HEK293 (cell line): ENCODE measurements around the gene GSG1.

ENCODE experiments used
- GLIS1 ChIP-seq: fragments of 450-650 bp; formaldehyde crosslinking; IDR thresholded peaks from 2 replicates; pipeline ENCODE4 v1.5.1; 2016; ENCODE audit warnings: missing biosample characterization, missing genetic modification characterization
- GLIS2 ChIP-seq: fragments of 450-650 bp; formaldehyde crosslinking; IDR thresholded peaks from 2 replicates; pipeline ENCODE4 v1.5.1; 2016; ENCODE audit warnings: missing biosample characterization, missing genetic modification characterization
- HOXA7 ChIP-seq: sonication (generic); formaldehyde crosslinking; IDR thresholded peaks from 2 replicates; pipeline ENCODE4 v1.8.1; 2022; ENCODE audit warnings: missing genetic modification reagents, borderline replicate concordance
- OSR2 ChIP-seq: fragments of 450-650 bp; formaldehyde crosslinking; IDR thresholded peaks from 2 replicates; pipeline ENCODE4 v1.5.1; 2016; ENCODE audit warnings: missing biosample characterization, missing genetic modification characterization
- ZBTB21 ChIP-seq: fragments of 450-650 bp; formaldehyde crosslinking; IDR thresholded peaks from 2 replicates; pipeline ENCODE4 v1.5.1; 2017; ENCODE audit warnings: missing biosample characterization, missing genetic modification characterization
- ZBTB48 ChIP-seq: fragments of 450-650 bp; formaldehyde crosslinking; IDR thresholded peaks from 2 replicates; pipeline ENCODE4 v1.5.1; 2016; ENCODE audit warnings: missing biosample characterization, missing genetic modification characterization
- ZBTB7A ChIP-seq: fragments of 450-650 bp; formaldehyde crosslinking; IDR thresholded peaks from 2 replicates; pipeline ENCODE4 v1.5.1; 2016; ENCODE audit warnings: low read depth, missing biosample characterization, missing genetic modification characterization
- ZBTB8A ChIP-seq: fragments of 450-650 bp; formaldehyde crosslinking; IDR thresholded peaks from 2 replicates; pipeline ENCODE4 v1.5.1; 2016; ENCODE audit warnings: missing biosample characterization, missing genetic modification characterization
- ZFP37 ChIP-seq: fragments of 450-650 bp; formaldehyde crosslinking; IDR thresholded peaks from 2 replicates; pipeline ENCODE4 v1.5.1; 2016; ENCODE audit warnings: missing biosample characterization, missing genetic modification characterization
- ZFP41 ChIP-seq: fragments of 450-650 bp; formaldehyde crosslinking; IDR thresholded peaks from 2 replicates; pipeline ENCODE4 v1.5.1; 2016; ENCODE audit warnings: missing biosample characterization, missing genetic modification characterization, borderline replicate concordance
- ZNF112 ChIP-seq: fragments of 450-650 bp; formaldehyde crosslinking; IDR thresholded peaks from 2 replicates; pipeline ENCODE4 v1.5.0; 2017; ENCODE audit warnings: missing biosample characterization, missing genetic modification characterization
- ZNF132 ChIP-seq: fragments of 450-650 bp; formaldehyde crosslinking; IDR thresholded peaks from 2 replicates; pipeline ENCODE4 v1.5.1; 2017; ENCODE audit warnings: missing biosample characterization, missing genetic modification characterization, borderline replicate concordance
- ZNF175 ChIP-seq: fragments of 450-650 bp; formaldehyde crosslinking; IDR thresholded peaks from 2 replicates; pipeline ENCODE4 v1.5.1; 2016; ENCODE audit warnings: missing biosample characterization, missing genetic modification characterization
- ZNF2 ChIP-seq: fragments of 450-650 bp; formaldehyde crosslinking; IDR thresholded peaks from 2 replicates; pipeline ENCODE4 v1.5.1; 2016; ENCODE audit warnings: missing biosample characterization, missing genetic modification characterization
- ZNF23 ChIP-seq: fragments of 450-650 bp; formaldehyde crosslinking; IDR thresholded peaks from 2 replicates; pipeline ENCODE4 v1.5.1; 2016; ENCODE audit warnings: missing biosample characterization, missing genetic modification characterization, borderline replicate concordance
- ZNF302 ChIP-seq: fragments of 450-650 bp; formaldehyde crosslinking; IDR thresholded peaks from 2 replicates; pipeline ENCODE4 v1.5.1; 2016; ENCODE audit warnings: missing biosample characterization, missing genetic modification characterization, low read depth
- ZNF324 ChIP-seq: fragments of 450-650 bp; formaldehyde crosslinking; IDR thresholded peaks from 2 replicates; pipeline ENCODE4 v1.5.1; 2016; ENCODE audit warnings: missing biosample characterization, missing genetic modification characterization
- ZNF366 ChIP-seq: fragments of 450-650 bp; formaldehyde crosslinking; conservative IDR thresholded peaks from 2 replicates; pipeline ENCODE4 v1.5.1; 2016; ENCODE audit warnings: missing biosample characterization, missing genetic modification characterization
- ZNF514 ChIP-seq: fragments of 450-650 bp; formaldehyde crosslinking; IDR thresholded peaks from 2 replicates; pipeline ENCODE4 v1.5.1; 2016; ENCODE audit warnings: missing biosample characterization, missing genetic modification characterization
- ZNF549 ChIP-seq: fragments of 450-650 bp; IDR thresholded peaks from 2 replicates; pipeline ENCODE4 v1.5.1; 2018; ENCODE audit warnings: missing biosample characterization, missing genetic modification characterization, mild to moderate bottlenecking, inconsistent platforms, moderate library complexity
- ZNF555 ChIP-seq: fragments of 450-650 bp; formaldehyde crosslinking; conservative IDR thresholded peaks from 2 replicates; pipeline ENCODE4 v1.5.1; 2017; ENCODE audit warnings: missing biosample characterization, mild to moderate bottlenecking, missing genetic modification characterization, inconsistent platforms
- ZNF561 ChIP-seq: fragments of 450-650 bp; IDR thresholded peaks from 2 replicates; pipeline ENCODE4 v1.5.1; 2018; ENCODE audit warnings: missing biosample characterization, missing genetic modification characterization, borderline replicate concordance
- ZNF585B ChIP-seq: fragments of 450-650 bp; formaldehyde crosslinking; IDR thresholded peaks from 2 replicates; pipeline ENCODE4 v1.5.1; 2016; ENCODE audit warnings: missing biosample characterization, missing genetic modification characterization
- ZNF626 ChIP-seq: fragments of 450-650 bp; sonication (Bioruptor Pico); formaldehyde crosslinking; IDR thresholded peaks from 2 replicates; pipeline ENCODE4 v1.5.1; 2018; ENCODE audit warnings: missing biosample characterization, missing genetic modification characterization, inconsistent platforms
- ZNF747 ChIP-seq: fragments of 450-650 bp; formaldehyde crosslinking; IDR thresholded peaks from 2 replicates; pipeline ENCODE4 v1.5.1; 2016; ENCODE audit warnings: missing biosample characterization, missing genetic modification characterization
- ZNF830 ChIP-seq: fragments of 450-650 bp; IDR thresholded peaks from 2 replicates; pipeline ENCODE4 v1.5.0; 2018; ENCODE audit warnings: missing biosample characterization, missing genetic modification characterization, low read depth, mild to moderate bottlenecking, moderate library complexity
- TF ChIP-seq, protein P1 (sequence below): fragments of 450-650 bp; formaldehyde crosslinking; IDR thresholded peaks from 2 replicates; pipeline ENCODE4 v1.5.1; 2016; ENCODE audit warnings: missing biosample characterization, missing genetic modification characterization
- TF ChIP-seq, protein P2 (sequence below): fragments of 450-650 bp; formaldehyde crosslinking; IDR thresholded peaks from 2 replicates; pipeline ENCODE4 v1.5.1; 2016; ENCODE audit warnings: missing biosample characterization, missing genetic modification characterization, low read depth
- TF ChIP-seq, protein P3 (sequence below): fragments of 450-650 bp; formaldehyde crosslinking; IDR thresholded peaks from 2 replicates; pipeline ENCODE4 v1.5.0; 2017; ENCODE audit warnings: missing biosample characterization, missing genetic modification characterization, borderline replicate concordance
- TF ChIP-seq, protein P4 (sequence below): fragments of 450-650 bp; formaldehyde crosslinking; IDR thresholded peaks from 2 replicates; pipeline ENCODE4 v1.5.1; 2016; ENCODE audit warnings: missing biosample characterization, missing genetic modification characterization
- TF ChIP-seq, protein P5 (sequence below): fragments of 450-650 bp; formaldehyde crosslinking; IDR thresholded peaks from 2 replicates; pipeline ENCODE4 v1.5.1; 2017; ENCODE audit warnings: missing biosample characterization, missing genetic modification characterization

The GSG1 gene

DNA sequence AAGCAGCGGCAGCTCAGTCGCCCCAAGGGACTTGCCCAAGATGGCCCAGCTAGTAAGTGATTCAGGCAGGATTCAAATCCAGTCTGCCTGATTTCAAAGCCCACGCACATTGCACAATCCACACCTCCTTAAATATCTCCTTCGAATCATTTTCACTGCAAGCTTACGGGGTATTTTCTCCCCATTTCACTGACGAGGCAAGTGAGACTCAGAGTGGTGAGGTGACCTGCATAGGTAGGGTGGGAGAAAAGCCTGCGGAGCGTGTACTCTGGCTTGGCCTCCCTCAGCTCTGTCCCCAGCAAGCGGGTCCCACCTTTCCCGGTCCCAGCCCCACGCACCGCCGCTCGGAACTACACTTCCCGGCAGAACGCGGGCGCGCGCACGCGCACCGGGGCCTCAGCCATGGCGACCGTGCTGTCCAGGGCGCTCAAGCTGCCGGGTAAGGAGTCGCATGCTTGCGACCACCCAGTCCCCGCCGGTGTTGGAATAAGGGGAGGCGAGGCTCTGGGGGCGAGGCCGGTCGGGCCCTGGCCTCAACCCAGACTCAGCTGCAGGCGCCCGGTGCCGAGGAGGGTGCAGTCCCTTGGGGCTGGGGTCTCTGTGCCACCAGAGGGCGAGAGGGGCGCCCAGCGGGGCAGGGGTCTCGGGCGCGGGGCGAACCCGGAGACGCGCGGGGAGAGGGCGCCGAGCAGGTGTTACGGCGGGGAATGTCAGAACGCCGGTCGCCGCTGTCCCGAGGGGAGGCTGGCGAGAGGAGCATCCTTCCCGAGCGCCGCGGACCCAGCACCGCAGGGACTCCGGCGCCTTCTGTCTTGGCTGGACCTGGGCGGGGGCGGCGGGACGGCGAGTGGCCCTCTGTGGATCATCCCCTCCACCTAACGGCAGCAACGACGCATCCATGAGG lies 59.2 kb downstream of the GSG1 start, which contains the start of gene FAM234B (continued):
- TF ChIP-seq GLIS2 (tag by site-specific recombination) (peak; percentile 86), ZNF555 (tag by site-specific recombination) (no peak), OSR2 (no peak), ZNF23 (tag by site-specific recombination) (no peak), ZNF132 (tag by site-specific recombination) (no peak), ZBTB48 (tag by site-specific recombination) (peak; percentile 44; the same call in 1 of the 2 replicates), ZNF549 (no peak), ZNF366 (tag by site-specific recombination) (peak; percentile 31), ZFP41 (no peak), ZNF324 (no peak; the same call in none of the 2 replicates), ZNF747 (tag by site-specific recombination) (no peak), HOXA7 (CRISPR knock-in tag) (no peak), ZNF514 (tag by site-specific recombination) (no peak), ZFP37 (peak; percentile 63; the same call in 1 of the 2 replicates), ZBTB8A (tag by site-specific recombination) (peak; percentile 94), ZNF112 (no peak), ZNF175 (tag by site-specific recombination) (no peak), ZNF585B (tag by site-specific recombination) (no peak), GLIS1 (peak; percentile 23; the same call in 1 of the 2 replicates), ZBTB21 (tag by site-specific recombination) (no peak; the same call in 1 of the 2 replicates), ZNF302 (tag by site-specific recombination) (no peak), ZBTB7A (tag by site-specific recombination) (peak; percentile 73), ZNF830 (tag by site-specific recombination) (no peak), ZNF626 (tag by site-specific recombination) (no peak), ZNF2 (tag by site-specific recombination) (peak; percentile 87), ZNF561 (tag by site-specific recombination) (0 out of 2 replicates have a peak, but pooled peaks have one; percentile 9)
- TF ChIP-seq, protein P1, sequence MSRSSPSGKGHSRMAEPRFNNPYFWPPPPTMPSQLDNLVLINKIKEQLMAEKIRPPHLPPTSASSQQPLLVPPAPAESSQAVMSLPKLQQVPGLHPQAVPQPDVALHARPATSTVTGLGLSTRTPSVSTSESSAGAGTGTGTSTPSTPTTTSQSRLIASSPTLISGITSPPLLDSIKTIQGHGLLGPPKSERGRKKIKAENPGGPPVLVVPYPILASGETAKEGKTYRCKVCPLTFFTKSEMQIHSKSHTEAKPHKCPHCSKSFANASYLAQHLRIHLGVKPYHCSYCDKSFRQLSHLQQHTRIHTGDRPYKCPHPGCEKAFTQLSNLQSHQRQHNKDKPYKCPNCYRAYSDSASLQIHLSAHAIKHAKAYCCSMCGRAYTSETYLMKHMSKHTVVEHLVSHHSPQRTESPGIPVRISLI (tag by site-specific recombination), result no peak
- TF ChIP-seq, protein P2, sequence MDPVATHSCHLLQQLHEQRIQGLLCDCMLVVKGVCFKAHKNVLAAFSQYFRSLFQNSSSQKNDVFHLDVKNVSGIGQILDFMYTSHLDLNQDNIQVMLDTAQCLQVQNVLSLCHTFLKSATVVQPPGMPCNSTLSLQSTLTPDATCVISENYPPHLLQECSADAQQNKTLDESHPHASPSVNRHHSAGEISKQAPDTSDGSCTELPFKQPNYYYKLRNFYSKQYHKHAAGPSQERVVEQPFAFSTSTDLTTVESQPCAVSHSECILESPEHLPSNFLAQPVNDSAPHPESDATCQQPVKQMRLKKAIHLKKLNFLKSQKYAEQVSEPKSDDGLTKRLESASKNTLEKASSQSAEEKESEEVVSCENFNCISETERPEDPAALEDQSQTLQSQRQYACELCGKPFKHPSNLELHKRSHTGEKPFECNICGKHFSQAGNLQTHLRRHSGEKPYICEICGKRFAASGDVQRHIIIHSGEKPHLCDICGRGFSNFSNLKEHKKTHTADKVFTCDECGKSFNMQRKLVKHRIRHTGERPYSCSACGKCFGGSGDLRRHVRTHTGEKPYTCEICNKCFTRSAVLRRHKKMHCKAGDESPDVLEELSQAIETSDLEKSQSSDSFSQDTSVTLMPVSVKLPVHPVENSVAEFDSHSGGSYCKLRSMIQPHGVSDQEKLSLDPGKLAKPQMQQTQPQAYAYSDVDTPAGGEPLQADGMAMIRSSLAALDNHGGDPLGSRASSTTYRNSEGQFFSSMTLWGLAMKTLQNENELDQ (tag by site-specific recombination), result 0 out of 2 replicates have a peak, but pooled peaks have one; percentile 4
- TF ChIP-seq, protein P3, sequence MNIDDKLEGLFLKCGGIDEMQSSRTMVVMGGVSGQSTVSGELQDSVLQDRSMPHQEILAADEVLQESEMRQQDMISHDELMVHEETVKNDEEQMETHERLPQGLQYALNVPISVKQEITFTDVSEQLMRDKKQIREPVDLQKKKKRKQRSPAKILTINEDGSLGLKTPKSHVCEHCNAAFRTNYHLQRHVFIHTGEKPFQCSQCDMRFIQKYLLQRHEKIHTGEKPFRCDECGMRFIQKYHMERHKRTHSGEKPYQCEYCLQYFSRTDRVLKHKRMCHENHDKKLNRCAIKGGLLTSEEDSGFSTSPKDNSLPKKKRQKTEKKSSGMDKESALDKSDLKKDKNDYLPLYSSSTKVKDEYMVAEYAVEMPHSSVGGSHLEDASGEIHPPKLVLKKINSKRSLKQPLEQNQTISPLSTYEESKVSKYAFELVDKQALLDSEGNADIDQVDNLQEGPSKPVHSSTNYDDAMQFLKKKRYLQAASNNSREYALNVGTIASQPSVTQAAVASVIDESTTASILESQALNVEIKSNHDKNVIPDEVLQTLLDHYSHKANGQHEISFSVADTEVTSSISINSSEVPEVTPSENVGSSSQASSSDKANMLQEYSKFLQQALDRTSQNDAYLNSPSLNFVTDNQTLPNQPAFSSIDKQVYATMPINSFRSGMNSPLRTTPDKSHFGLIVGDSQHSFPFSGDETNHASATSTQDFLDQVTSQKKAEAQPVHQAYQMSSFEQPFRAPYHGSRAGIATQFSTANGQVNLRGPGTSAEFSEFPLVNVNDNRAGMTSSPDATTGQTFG (tag by site-specific recombination), result no peak
- TF ChIP-seq, protein P4, sequence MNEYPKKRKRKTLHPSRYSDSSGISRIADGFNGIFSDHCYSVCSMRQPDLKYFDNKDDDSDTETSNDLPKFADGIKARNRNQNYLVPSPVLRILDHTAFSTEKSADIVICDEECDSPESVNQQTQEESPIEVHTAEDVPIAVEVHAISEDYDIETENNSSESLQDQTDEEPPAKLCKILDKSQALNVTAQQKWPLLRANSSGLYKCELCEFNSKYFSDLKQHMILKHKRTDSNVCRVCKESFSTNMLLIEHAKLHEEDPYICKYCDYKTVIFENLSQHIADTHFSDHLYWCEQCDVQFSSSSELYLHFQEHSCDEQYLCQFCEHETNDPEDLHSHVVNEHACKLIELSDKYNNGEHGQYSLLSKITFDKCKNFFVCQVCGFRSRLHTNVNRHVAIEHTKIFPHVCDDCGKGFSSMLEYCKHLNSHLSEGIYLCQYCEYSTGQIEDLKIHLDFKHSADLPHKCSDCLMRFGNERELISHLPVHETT, result no peak
- TF ChIP-seq, protein P5, sequence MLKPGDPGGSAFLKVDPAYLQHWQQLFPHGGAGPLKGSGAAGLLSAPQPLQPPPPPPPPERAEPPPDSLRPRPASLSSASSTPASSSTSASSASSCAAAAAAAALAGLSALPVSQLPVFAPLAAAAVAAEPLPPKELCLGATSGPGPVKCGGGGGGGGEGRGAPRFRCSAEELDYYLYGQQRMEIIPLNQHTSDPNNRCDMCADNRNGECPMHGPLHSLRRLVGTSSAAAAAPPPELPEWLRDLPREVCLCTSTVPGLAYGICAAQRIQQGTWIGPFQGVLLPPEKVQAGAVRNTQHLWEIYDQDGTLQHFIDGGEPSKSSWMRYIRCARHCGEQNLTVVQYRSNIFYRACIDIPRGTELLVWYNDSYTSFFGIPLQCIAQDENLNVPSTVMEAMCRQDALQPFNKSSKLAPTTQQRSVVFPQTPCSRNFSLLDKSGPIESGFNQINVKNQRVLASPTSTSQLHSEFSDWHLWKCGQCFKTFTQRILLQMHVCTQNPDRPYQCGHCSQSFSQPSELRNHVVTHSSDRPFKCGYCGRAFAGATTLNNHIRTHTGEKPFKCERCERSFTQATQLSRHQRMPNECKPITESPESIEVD (tag by site-specific recombination), result no peak
